GM12891 (cell line): ENCODE data around the gene DMRTC2.

Experiments
- DNase-seq: peaks from one replicate; pipeline ENCODE4 v3.0.0; 2011; ENCODE audit warnings: low spot score; ENCODE audit not compliant: insufficient read length
- FAIRE-seq: peaks from 2 replicates; lab custom pipeline; 2011; peaks lifted over from hg19 to GRCh38; lab: Jason Lieb, UNC
- PAX5 ChIP-seq: IDR thresholded peaks from 2 replicates; pipeline ENCODE4 v1.6.1; 2011; ENCODE audit warnings: low read length, moderate library complexity, mild to moderate bottlenecking; ENCODE audit not compliant: insufficient read depth, severe bottlenecking
- POLR2A ChIP-seq: IDR thresholded peaks from 2 replicates; pipeline ENCODE4 v1.6.1; 2011; ENCODE audit warnings: low read depth, low read length, control low read depth
- POLR2AphosphoS5 ChIP-seq: IDR thresholded peaks from 2 replicates; pipeline ENCODE4 v1.6.1; 2011; ENCODE audit warnings: low read depth, low read length, control low read depth
- POU2F2 ChIP-seq: IDR thresholded peaks from 2 replicates; pipeline ENCODE4 v1.6.1; 2011; ENCODE audit warnings: low read depth, mild to moderate bottlenecking, control low read depth, low read length, moderate library complexity
- SPI1 ChIP-seq: IDR thresholded peaks from 2 replicates; pipeline ENCODE4 v1.6.1; 2011; ENCODE audit warnings: low read depth, low read length, control low read depth
- TAF1 ChIP-seq: IDR thresholded peaks from 2 replicates; pipeline ENCODE4 v1.6.1; 2011; ENCODE audit warnings: low read depth, low read length, control low read depth

Gene DMRTC2

GRCh38 chr19:41897181-41897580, 52.3 kb downstream of the DMRTC2 start:
- TF ChIP-seq POLR2A = no peak
- no peak for TF ChIP-seq POU2F2
- TF ChIP-seq SPI1 = no peak
- no peak for TF ChIP-seq POLR2AphosphoS5
- TF ChIP-seq TAF1 = no peak
- no peak for TF ChIP-seq PAX5
- no peak for DNase-seq
- FAIRE-seq = no peak

- FAIRE-seq (no peak), DNase-seq (no peak)
- TF ChIP-seq PAX5 (no peak), TAF1 (no peak), SPI1 (no peak), POLR2A (no peak), POU2F2 (no peak), POLR2AphosphoS5 (no peak)
Measured at GRCh38 chr19:41897820-41898219, 53.0 kb downstream of the DMRTC2 start.

- TF ChIP-seq TAF1 = no peak
- no peak for TF ChIP-seq POLR2A
- TF ChIP-seq SPI1 = no peak
- TF ChIP-seq POU2F2 = no peak
- no peak for TF ChIP-seq POLR2AphosphoS5
- TF ChIP-seq PAX5 = no peak
- DNase-seq (no peak), FAIRE-seq (no peak)
Measured at GRCh38 chr19:41898235-41898634, 53.4 kb downstream of the DMRTC2 start.
